ENCODE data around the gene GULP1. TPM values are rescaled to one million over a fixed set of nuclear protein-coding genes. Genes with fewer than 3 reads are reported as not detected.
"Not testable (repeated sequence)": the region's sequence is repeated elsewhere in the genome, so short reads cannot be mapped to it uniquely, and the experiment has no call there.

GULP1 gene
- total RNA-seq, 4 donors from 2014 or later = 14.3 to 128 (median 95.7) TPM

DNA sequence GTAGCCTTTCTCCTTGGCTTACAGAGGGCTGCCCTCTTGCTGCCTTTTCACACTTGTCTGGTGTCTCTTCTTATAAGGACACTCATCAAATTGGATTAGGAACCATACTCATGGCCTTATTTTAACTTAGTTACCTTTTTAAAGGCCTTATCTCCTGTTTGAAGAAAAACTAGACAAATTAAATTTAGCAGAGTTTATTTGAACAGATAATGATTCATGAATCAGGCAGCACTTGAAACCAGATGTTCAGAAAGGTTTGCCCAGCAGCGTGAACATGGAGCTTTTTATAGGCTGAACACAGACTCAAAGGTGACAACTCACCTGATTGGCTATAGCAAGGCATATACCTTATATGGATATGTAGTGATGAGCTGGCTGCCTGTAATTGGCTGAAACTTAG is 238.0 kb downstream of the GULP1 start:
- Histone ChIP-seq H3K27ac (no peak overlapping the region), H3K27me3 (no peaks in the 10 kb centered on the region), H3K36me3 (no peaks in the 10 kb centered on the region), H3K9me3 (no peaks in the 10 kb centered on the region), H3K4me1 (peaks cover 0 to 6% of the 10 kb centered on the region in 2 donors), H3K4me3 (no peak overlapping the region)
- TF ChIP-seq, protein P1, sequence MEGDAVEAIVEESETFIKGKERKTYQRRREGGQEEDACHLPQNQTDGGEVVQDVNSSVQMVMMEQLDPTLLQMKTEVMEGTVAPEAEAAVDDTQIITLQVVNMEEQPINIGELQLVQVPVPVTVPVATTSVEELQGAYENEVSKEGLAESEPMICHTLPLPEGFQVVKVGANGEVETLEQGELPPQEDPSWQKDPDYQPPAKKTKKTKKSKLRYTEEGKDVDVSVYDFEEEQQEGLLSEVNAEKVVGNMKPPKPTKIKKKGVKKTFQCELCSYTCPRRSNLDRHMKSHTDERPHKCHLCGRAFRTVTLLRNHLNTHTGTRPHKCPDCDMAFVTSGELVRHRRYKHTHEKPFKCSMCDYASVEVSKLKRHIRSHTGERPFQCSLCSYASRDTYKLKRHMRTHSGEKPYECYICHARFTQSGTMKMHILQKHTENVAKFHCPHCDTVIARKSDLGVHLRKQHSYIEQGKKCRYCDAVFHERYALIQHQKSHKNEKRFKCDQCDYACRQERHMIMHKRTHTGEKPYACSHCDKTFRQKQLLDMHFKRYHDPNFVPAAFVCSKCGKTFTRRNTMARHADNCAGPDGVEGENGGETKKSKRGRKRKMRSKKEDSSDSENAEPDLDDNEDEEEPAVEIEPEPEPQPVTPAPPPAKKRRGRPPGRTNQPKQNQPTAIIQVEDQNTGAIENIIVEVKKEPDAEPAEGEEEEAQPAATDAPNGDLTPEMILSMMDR (IDR thresholded peaks at IDR 0.05) = no peak
- no peak for TF ChIP-seq POLR2A (IDR thresholded peaks at IDR 0.05)
- intact Hi-C loops (cut with DNase I; ENCODE audit: low total_unique reads) = loop anchor here (10.0 kb wide), 1 partner anchor 445 kb away; the partner anchor contains the start of gene COL3A1
- no peak for DNase-seq

- Histone ChIP-seq H3K9me3 (no peaks in the 10 kb centered on the region), H3K4me3 (no peak overlapping the region), H3K27ac (no peak overlapping the region), H3K36me3 (no peaks in the 10 kb centered on the region), H3K27me3 (no peaks in the 10 kb centered on the region), H3K4me1 (no peaks in the 10 kb centered on the region)
- no peak for DNase-seq
- intact Hi-C loops (cut with DNase I; ENCODE audit: low total_unique reads) = no loop called here
- TF ChIP-seq POLR2A (IDR thresholded peaks at IDR 0.05) = no peak
- TF ChIP-seq, protein P1 (IDR thresholded peaks at IDR 0.05) = no peak
Measured at GRCh38 chr2:188534875-188535274, 243.2 kb downstream of the GULP1 start.

- H3K27me3 ChIP-seq = no peaks in the 10 kb centered on the region
- H3K4me3 ChIP-seq = no peak overlapping the region
- H3K4me1 ChIP-seq = no peaks in the 10 kb centered on the region
- H3K27ac ChIP-seq = no peak overlapping the region
- TF ChIP-seq, protein P1 (IDR thresholded peaks at IDR 0.05) = no peak
- no peak for TF ChIP-seq POLR2A (IDR thresholded peaks at IDR 0.05)
- intact Hi-C loops (cut with DNase I; ENCODE audit: low total_unique reads) = no loop called here
- no peaks in the 10 kb centered on the region for H3K9me3 ChIP-seq
- H3K36me3 ChIP-seq = no peaks in the 10 kb centered on the region
- DNase-seq = no peak
Measured at GRCh38 chr2:188551671-188552070, 260.0 kb downstream of the GULP1 start.

- intact Hi-C loops (cut with DNase I; ENCODE audit: low total_unique reads) = no loop called here
- TF ChIP-seq, protein P1 (IDR thresholded peaks at IDR 0.05) = no peak
- TF ChIP-seq POLR2A (IDR thresholded peaks at IDR 0.05) = no peak
- Histone ChIP-seq H3K36me3 (no peaks in the 10 kb centered on the region), H3K27me3 (no peaks in the 10 kb centered on the region), H3K4me1 (no peaks in the 10 kb centered on the region), H3K27ac (no peak overlapping the region), H3K9me3 (peaks cover 0 to 6% of the 10 kb centered on the region in 2 donors), H3K4me3 (no peak overlapping the region)
- DNase-seq = no peak
Measured at GRCh38 chr2:188557081-188557480, 265.4 kb downstream of the GULP1 start.

- intact Hi-C loops (cut with DNase I; ENCODE audit: low total_unique reads); H3K9me3 ChIP-seq; H3K4me3 ChIP-seq; H3K4me1 ChIP-seq; H3K27ac ChIP-seq; H3K27me3 ChIP-seq; H3K36me3 ChIP-seq; DNase-seq: not testable (repeated sequence)
Measured at GRCh38 chr2:188559455-188559854, 267.8 kb downstream of the GULP1 start.

DNA sequence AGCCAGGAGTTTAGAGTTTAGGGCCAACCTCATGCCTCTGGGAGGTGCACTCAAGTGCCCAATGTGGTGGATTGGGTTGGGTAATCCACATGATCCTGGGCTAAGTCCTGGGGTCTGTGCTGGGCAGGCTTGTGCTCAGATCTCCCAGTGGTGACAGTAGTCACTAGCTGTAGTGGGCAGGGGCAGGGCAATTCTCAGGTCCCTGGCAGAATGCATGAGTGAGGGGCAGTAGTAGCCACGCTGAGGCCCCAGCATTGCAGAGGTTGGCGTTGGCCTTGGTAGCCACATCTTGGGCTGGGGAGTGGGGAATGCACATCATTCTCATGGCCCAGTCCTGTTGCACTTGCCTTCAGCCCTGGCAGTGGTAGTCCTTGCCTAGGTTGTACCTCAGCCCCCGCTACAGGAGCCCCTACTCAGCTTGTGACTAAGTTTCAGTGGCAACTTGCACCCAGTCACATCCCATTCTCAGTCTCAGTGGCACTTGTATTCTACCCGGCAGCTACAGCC is 269.9 kb downstream of the GULP1 start:
- intact Hi-C loops (cut with DNase I; ENCODE audit: low total_unique reads) = no loop called here
- TF ChIP-seq POLR2A (IDR thresholded peaks at IDR 0.05) = no peak
- TF ChIP-seq, protein P1 (IDR thresholded peaks at IDR 0.05) = no peak
- no peak for DNase-seq
- Histone ChIP-seq H3K36me3 (no peaks in the 10 kb centered on the region), H3K27ac (no peak overlapping the region), H3K4me3 (no peak overlapping the region), H3K4me1 (no peaks in the 10 kb centered on the region), H3K9me3 (peaks cover 0 to 6% of the 10 kb centered on the region in 2 donors), H3K27me3 (no peaks in the 10 kb centered on the region)

All from uterus (tissue), 4 donors.